ENCODE results near the gene PAPPA.

PAPPA gene

DNA sequence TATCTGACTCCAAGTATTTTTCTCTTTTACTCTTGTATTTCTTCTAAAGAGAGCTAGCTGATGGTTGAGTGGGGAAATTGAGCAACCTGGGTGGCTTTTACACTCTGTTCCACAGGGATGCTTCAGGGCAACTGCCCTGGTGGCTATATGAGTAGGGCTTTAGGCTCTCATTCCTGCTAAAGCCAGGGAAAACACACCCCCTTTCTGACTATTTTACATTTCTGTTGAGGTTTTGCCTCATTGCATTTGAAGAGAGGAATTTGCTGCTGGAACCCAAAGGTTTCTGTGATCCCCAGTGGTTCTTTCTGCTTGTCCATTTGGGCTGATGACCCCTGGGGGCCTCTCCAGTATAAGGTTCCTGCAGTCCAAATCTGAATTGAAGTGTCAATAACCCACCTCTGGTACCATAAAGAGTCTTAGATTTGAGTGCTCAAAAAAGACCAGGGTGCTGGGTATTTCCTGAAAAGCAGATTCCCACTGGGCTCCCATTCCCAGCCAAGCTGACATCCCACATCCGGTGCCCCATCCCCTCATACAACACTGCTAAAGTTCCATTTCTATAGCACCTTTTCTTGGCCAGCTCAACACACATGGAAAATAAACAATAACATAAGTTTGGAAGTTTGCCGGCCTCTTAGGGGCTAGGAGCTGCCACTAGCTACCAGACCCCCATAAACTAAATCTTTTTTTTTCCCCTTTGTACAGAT is 59.5 kb downstream of the PAPPA start:
- Histone ChIP-seq H3K4me3 (ENCODE audit: insufficient read depth, low read length, poor library complexity, severe bottlenecking) (no peak overlapping the region), H3K27me3 (ENCODE audit: low read length) (no peaks in the 10 kb centered on the region), H3K27ac (ENCODE audit: low read depth, low read length) (no peak overlapping the region), H3F3A (ENCODE audit: insufficient read depth) (no peaks in the 10 kb centered on the region), H3K79me2 (ENCODE audit: insufficient read depth, low read length) (no peaks in the 10 kb centered on the region), H3K9me2 (replicated peaks; ENCODE audit: insufficient read depth, low read length) (no peaks in the 10 kb centered on the region), H4K20me1 (ENCODE audit: low read depth, low read length) (no peaks in the 10 kb centered on the region), H3K36me3 (ENCODE audit: low read length) (no peaks in the 10 kb centered on the region), H2AFZ (ENCODE audit: low read depth, low read length, severe bottlenecking) (no peak overlapping the region), H3K9ac (ENCODE audit: low read length) (no peak overlapping the region), H3K4me2 (ENCODE audit: low read depth, low read length, poor library complexity, severe bottlenecking) (no peak overlapping the region), H3K9me3 (ENCODE audit: insufficient read depth, low read length) (no peaks in the 10 kb centered on the region)
- TF ChIP-seq CTCF (IDR thresholded peaks at IDR 0.05; ENCODE audit: insufficient read depth, low read length, poor library complexity, severe bottlenecking) (no peak), EZH2phosphoT487 (conservative IDR thresholded peaks at IDR 0.05; ENCODE audit: low read length) (no peak)

GRCh38 chr9:116213693-116214047 is 60.1 kb downstream of the PAPPA start:
- Histone ChIP-seq H3K27me3 (ENCODE audit: low read length) (no peaks in the 10 kb centered on the region), H3K9me2 (replicated peaks; ENCODE audit: insufficient read depth, low read length) (no peaks in the 10 kb centered on the region), H3K9ac (ENCODE audit: low read length) (no peak overlapping the region), H2AFZ (ENCODE audit: low read depth, low read length, severe bottlenecking) (no peak overlapping the region), H3F3A (ENCODE audit: insufficient read depth) (no peaks in the 10 kb centered on the region), H3K4me2 (ENCODE audit: low read depth, low read length, poor library complexity, severe bottlenecking) (no peak overlapping the region), H3K9me3 (ENCODE audit: insufficient read depth, low read length) (no peaks in the 10 kb centered on the region), H4K20me1 (ENCODE audit: low read depth, low read length) (no peaks in the 10 kb centered on the region), H3K4me3 (ENCODE audit: insufficient read depth, low read length, poor library complexity, severe bottlenecking) (no peak overlapping the region), H3K79me2 (ENCODE audit: insufficient read depth, low read length) (no peaks in the 10 kb centered on the region), H3K27ac (ENCODE audit: low read depth, low read length) (no peak overlapping the region), H3K36me3 (ENCODE audit: low read length) (no peaks in the 10 kb centered on the region)
- TF ChIP-seq EZH2phosphoT487 (conservative IDR thresholded peaks at IDR 0.05; ENCODE audit: low read length): no peak
- TF ChIP-seq CTCF (IDR thresholded peaks at IDR 0.05; ENCODE audit: insufficient read depth, low read length, poor library complexity, severe bottlenecking): no peak

DNA sequence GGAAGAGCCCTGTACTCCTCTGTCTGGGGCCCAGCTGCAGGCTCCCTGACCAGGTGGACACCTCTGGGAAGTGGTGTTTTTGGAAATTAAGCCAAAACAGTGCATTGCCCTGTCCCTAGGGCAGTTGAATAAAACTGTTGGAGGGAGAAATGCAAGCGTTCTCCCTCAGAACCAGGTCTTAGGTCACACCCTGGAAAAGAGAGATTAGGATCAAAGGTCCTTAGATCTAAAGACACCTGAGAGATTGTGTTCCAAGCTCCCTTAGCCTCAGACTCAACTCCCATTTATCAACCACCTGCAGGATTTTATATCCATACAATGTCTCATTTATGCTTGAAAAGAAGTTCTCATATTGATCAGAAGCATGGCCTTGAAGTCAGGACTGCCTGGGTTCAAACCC is 64.8 kb downstream of the PAPPA start:
- H3K27ac ChIP-seq (ENCODE audit: low read depth, low read length): no peak overlapping the region
- H2AFZ ChIP-seq (ENCODE audit: low read depth, low read length, severe bottlenecking): no peak overlapping the region
- no peaks in the 10 kb centered on the region for H3K9me3 ChIP-seq (ENCODE audit: insufficient read depth, low read length)
- no peak overlapping the region for H3K4me3 ChIP-seq (ENCODE audit: insufficient read depth, low read length, poor library complexity, severe bottlenecking)
- H3K9ac ChIP-seq (ENCODE audit: low read length): no peak overlapping the region
- no peaks in the 10 kb centered on the region for H4K20me1 ChIP-seq (ENCODE audit: low read depth, low read length)
- no peaks in the 10 kb centered on the region for H3K79me2 ChIP-seq (ENCODE audit: insufficient read depth, low read length)
- H3K9me2 ChIP-seq (replicated peaks; ENCODE audit: insufficient read depth, low read length): no peaks in the 10 kb centered on the region
- no peaks in the 10 kb centered on the region for H3K36me3 ChIP-seq (ENCODE audit: low read length)
- no peaks in the 10 kb centered on the region for H3K27me3 ChIP-seq (ENCODE audit: low read length)
- H3F3A ChIP-seq (ENCODE audit: insufficient read depth): no peaks in the 10 kb centered on the region
- no peak overlapping the region for H3K4me2 ChIP-seq (ENCODE audit: low read depth, low read length, poor library complexity, severe bottlenecking)
- TF ChIP-seq CTCF (IDR thresholded peaks at IDR 0.05; ENCODE audit: insufficient read depth, low read length, poor library complexity, severe bottlenecking) (no peak), EZH2phosphoT487 (conservative IDR thresholded peaks at IDR 0.05; ENCODE audit: low read length) (no peak)

Measured in SU-DHL-6 (cell line).